Measurements from ENCODE around the gene BNC2.

The BNC2 gene

GRCh38 chr9:16705111-16705604, 165.3 kb downstream of the BNC2 start:
- no peak for DNase-seq

GRCh38 chr9:16704116-16705110, 166.1 kb downstream of the BNC2 start:
- DNase-seq, result no peak

GRCh38 chr9:16701347-16701746, 169.1 kb downstream of the BNC2 start:
- DNase-seq, result no peak

GRCh38 chr9:16693616-16694015, 176.9 kb downstream of the BNC2 start:
- no peak for DNase-seq

- no peak for DNase-seq
Measured at GRCh38 chr9:16690628-16691027, 179.8 kb downstream of the BNC2 start.

- no peak for DNase-seq
Measured at GRCh38 chr9:16690205-16690604, 180.3 kb downstream of the BNC2 start.

- no peak for DNase-seq
Measured at GRCh38 chr9:16689351-16689938, 181.0 kb downstream of the BNC2 start.

GRCh38 chr9:16688814-16689213, 181.7 kb downstream of the BNC2 start:
- no peak for DNase-seq

- DNase-seq, result no peak
Measured at GRCh38 chr9:16687678-16688369, 182.6 kb downstream of the BNC2 start.

GRCh38 chr9:16683326-16683725, 187.1 kb downstream of the BNC2 start:
- DNase-seq, result no peak

- no peak for DNase-seq
Measured at GRCh38 chr9:16682273-16682672, 188.2 kb downstream of the BNC2 start.

- no peak for DNase-seq
Measured at GRCh38 chr9:16681652-16681987, 188.8 kb downstream of the BNC2 start.

- DNase-seq, result no peak
Measured at GRCh38 chr9:16680975-16681651, 189.4 kb downstream of the BNC2 start.

GRCh38 chr9:16680541-16680940, 189.9 kb downstream of the BNC2 start:
- no peak for DNase-seq

- peak; percentile 1 for DNase-seq
Measured at GRCh38 chr9:16679327-16679821, 191.1 kb downstream of the BNC2 start.

GRCh38 chr9:16676519-16676918, 194.0 kb downstream of the BNC2 start:
- DNase-seq, result no peak

GRCh38 chr9:16675131-16675530, 195.3 kb downstream of the BNC2 start:
- no peak for DNase-seq

GRCh38 chr9:16673171-16673570, 197.3 kb downstream of the BNC2 start:
- DNase-seq, result no peak

- DNase-seq, result no peak
Measured at GRCh38 chr9:16672501-16672900, 198.0 kb downstream of the BNC2 start.

GRCh38 chr9:16671591-16672137, 198.8 kb downstream of the BNC2 start:
- DNase-seq, result no peak

- DNase-seq, result no peak
Measured at GRCh38 chr9:16670791-16671190, 199.7 kb downstream of the BNC2 start.

GRCh38 chr9:16668734-16669295, 201.7 kb downstream of the BNC2 start:
- no peak for DNase-seq

All from hematopoietic multipotent progenitor cell treated with erythropoietin and hydrocortisone succinate and interleukin-3 and kit ligand, for 4 days (in vitro differentiated cells).